HCT116 (cell line): ENCODE results near the gene FAM43A.

Source experiments
- CTCF ChIP-seq, 3 experiments: fragments of 200-600 bp in 1 of 3; sonication (generic) in 1 of 3; IDR thresholded peaks in 2 of 3; conservative IDR thresholded peaks in 1 of 3; 2 replicates each; pipeline ENCODE4 v1.5.1; 2012 to 2017; ENCODE audit warnings: low read depth in 2 of 3, low read length in 2 of 3, antibody characterized with exemption in 1 of 3, borderline replicate concordance in 1 of 3, control low read depth in 1 of 3, mild to moderate bottlenecking in 1 of 3, mixed read lengths in 1 of 3, mixed run types in 1 of 3, moderate library complexity in 1 of 3; ENCODE audit not compliant: insufficient read depth in 1 of 3
- POLR2AphosphoS5 ChIP-seq: IDR thresholded peaks from 2 replicates; pipeline ENCODE4 v1.6.1; 2011; ENCODE audit warnings: mild to moderate bottlenecking, low read depth, low read length, moderate library complexity
- REST ChIP-seq: IDR thresholded peaks from 2 replicates; pipeline ENCODE4 v1.6.1; 2012; ENCODE audit warnings: low read depth
- YY1 ChIP-seq: IDR thresholded peaks from 2 replicates; pipeline ENCODE4 v1.6.1; 2011; ENCODE audit warnings: low read length, low read depth, moderate library complexity, mild to moderate bottlenecking; ENCODE audit not compliant: insufficient replicate concordance; ENCODE audit errors: extremely low read depth
- ZBTB33 ChIP-seq: IDR thresholded peaks from 2 replicates; pipeline ENCODE4 v1.6.1; 2011; ENCODE audit warnings: mild to moderate bottlenecking, low read length, moderate library complexity; ENCODE audit not compliant: insufficient replicate concordance; ENCODE audit errors: extremely low read depth

- TF ChIP-seq CTCF (IDR thresholded peaks at IDR 0.05 in 2 of 3, conservative IDR thresholded peaks at IDR 0.05 in 1 of 3; ENCODE audit: borderline replicate concordance in 1 of 3, insufficient read depth in 1 of 3, low read depth in 2 of 3, low read length in 2 of 3) = no peak
- TF ChIP-seq YY1 = no peak
- TF ChIP-seq REST = no peak
- TF ChIP-seq POLR2AphosphoS5 = no peak
- TF ChIP-seq ZBTB33 = no peak
These were observed 21.5 kb downstream of the FAM43A start for GRCh38 chr3:194707147-194707540.
